Stimulated activated CD8-positive, alpha-beta memory T cell treated with anti-CD3 and anti-CD28 coated beads, Interleukin-12 subunit alpha, Interleukin-12 subunit beta, amount 100 ng/mL, for 4 hours (primary cell): ENCODE measurements around the gene PKD1.
"Not testable (repeated sequence)": the region's sequence is repeated elsewhere in the genome, so short reads cannot be mapped to it uniquely, and the experiment has no call there.

Experiments used
- DNase-seq: peaks from one replicate; pipeline ENCODE4 v3.0.0-alpha.2; 2020; ENCODE audit warnings: low read depth

The PKD1 gene

GRCh38 chr16:2107121-2107790, 28.4 kb downstream of the PKD1 start:
- DNase-seq: not testable (repeated sequence)

- DNase-seq: not testable (repeated sequence)
These were observed 29.5 kb downstream of the PKD1 start for GRCh38 chr16:2106211-2106610.

- DNase-seq: not testable (repeated sequence)
These were observed 29.9 kb downstream of the PKD1 start for GRCh38 chr16:2105769-2106168.

- DNase-seq: not testable (repeated sequence)
These were observed 30.4 kb downstream of the PKD1 start for GRCh38 chr16:2105291-2105690.

GRCh38 chr16:2104464-2104863, 31.2 kb downstream of the PKD1 start:
- not testable (repeated sequence) for DNase-seq

GRCh38 chr16:2102471-2102870, 33.2 kb downstream of the PKD1 start:
- DNase-seq: no peak

- not testable (repeated sequence) for DNase-seq
These were observed 34.1 kb downstream of the PKD1 start for GRCh38 chr16:2101581-2101980.

GRCh38 chr16:2097689-2098088, 38.0 kb downstream of the PKD1 start:
- not testable (repeated sequence) for DNase-seq

GRCh38 chr16:2096853-2097595, 38.7 kb downstream of the PKD1 start:
- DNase-seq: no peak

GRCh38 chr16:2095918-2096582, 39.6 kb downstream of the PKD1 start:
- DNase-seq: no peak

- no peak for DNase-seq
These were observed 40.3 kb downstream of the PKD1 start for GRCh38 chr16:2095315-2095853.

GRCh38 chr16:2093793-2094192, 41.9 kb downstream of the PKD1 start:
- no peak for DNase-seq

- no peak for DNase-seq
These were observed 42.8 kb downstream of the PKD1 start for GRCh38 chr16:2092866-2093265.

GRCh38 chr16:2092256-2092620, 43.5 kb downstream of the PKD1 start:
- DNase-seq: no peak

- DNase-seq: no peak
These were observed 44.0 kb downstream of the PKD1 start for GRCh38 chr16:2091547-2092255.

- DNase-seq: no peak
These were observed 44.7 kb downstream of the PKD1 start for GRCh38 chr16:2090777-2091546.

GRCh38 chr16:2090481-2090776, 45.3 kb downstream of the PKD1 start:
- no peak for DNase-seq

- DNase-seq: no peak
These were observed 45.8 kb downstream of the PKD1 start for GRCh38 chr16:2089706-2090480.

- DNase-seq: no peak
These were observed 46.8 kb downstream of the PKD1 start for GRCh38 chr16:2088759-2089358.
